Renal cortex interstitium (tissue), 11 donors: ENCODE measurements around the gene SFRP4. TPM values are rescaled to one million over a fixed set of nuclear protein-coding genes. Genes with fewer than 3 reads are reported as not detected.

ENCODE experiments used
- DNase-seq, 11 donors: peaks; one replicate each; pipeline ENCODE4 v3.0.0-alpha.2; 2013; ENCODE audit warnings: low read depth in 9 of 11, low spot score in 4 of 11; ENCODE audit errors: extremely low read depth in 1 of 11
- polyA plus RNA-seq, 3 donors: library from polyadenylated mRNA; unstranded; fragments of 120-200 nt; gene quantifications; one replicate each; pipeline ENCODE4 v1.2.1, GENCODE V29; 2013; ENCODE audit not compliant: insufficient read length in 3 of 3

SFRP4 gene
- polyA plus RNA-seq, 3 donors: 2.2 to 3.4 (median 2.9) TPM

DNA sequence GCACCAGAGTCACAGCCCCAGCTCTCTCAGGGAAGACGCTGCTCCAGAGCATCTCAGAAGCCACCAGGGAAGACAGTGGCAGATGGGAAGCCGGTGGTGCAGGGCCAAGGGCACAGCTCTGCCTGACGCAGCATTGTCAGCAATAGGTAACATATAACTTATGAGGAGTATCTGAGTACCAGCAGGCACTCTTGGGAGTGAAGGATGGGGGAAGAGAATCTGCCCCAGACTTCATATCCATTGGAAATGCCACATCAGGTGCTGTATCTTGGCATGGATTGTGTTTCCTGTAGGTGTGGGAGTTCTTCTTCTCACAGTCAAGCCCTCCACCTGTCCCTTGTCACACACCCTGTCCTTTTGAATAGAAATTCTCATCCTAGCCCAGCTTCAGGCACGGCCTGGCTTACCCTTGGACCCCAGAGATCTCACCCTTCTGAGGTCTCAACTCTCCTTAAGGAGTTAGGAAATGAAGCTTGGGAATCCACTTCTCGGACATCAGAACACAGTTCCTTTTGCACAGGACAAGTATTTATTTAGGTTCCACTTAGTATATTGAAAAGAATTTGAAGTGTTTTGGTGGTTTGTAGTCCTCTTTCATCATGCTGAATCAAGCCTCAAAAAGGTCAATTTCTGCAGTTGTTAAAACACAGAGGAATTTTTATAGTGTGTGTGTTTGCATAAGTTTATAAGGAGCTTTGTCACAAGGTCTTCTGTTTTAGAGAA, 13.8 kb upstream of the SFRP4 start:
- DNase-seq: no peak

DNA sequence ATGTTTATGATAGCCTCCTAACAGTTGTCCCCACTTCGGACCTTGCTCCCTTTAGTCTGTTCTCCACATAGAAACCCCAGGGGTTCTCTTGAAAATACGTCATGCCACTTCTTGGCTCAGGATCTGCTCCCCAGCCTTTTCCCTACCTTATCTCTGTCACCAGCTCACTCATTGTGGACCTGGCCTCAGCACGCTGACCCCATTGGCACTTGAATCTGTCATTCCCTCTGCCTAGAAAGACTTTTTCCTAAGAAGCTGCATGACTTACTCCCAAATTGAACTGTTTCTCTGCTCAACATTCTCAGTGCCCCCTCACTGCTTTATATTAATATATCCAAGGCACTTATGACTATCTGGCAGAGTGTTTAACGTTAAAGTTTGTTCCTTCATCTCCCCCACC, 12.3 kb upstream of the SFRP4 start:
- DNase-seq: no peak

- no peak for DNase-seq
Observed at GRCh38 chr7:37927773-37928444, 11.3 kb upstream of the SFRP4 start.

GRCh38 chr7:37925620-37926019, 9.0 kb upstream of the SFRP4 start:
- DNase-seq: no peak

GRCh38 chr7:37924491-37925041, 7.9 kb upstream of the SFRP4 start:
- no peak for DNase-seq

GRCh38 chr7:37923996-37924395, 7.4 kb upstream of the SFRP4 start:
- DNase-seq: no peak

GRCh38 chr7:37921876-37922275, 5.3 kb upstream of the SFRP4 start:
- no peak for DNase-seq

- DNase-seq: peak in 2 of 11 donors; percentile 32 to 41
Observed at GRCh38 chr7:37920849-37921805, 4.5 kb upstream of the SFRP4 start.

GRCh38 chr7:37920305-37920848, 3.8 kb upstream of the SFRP4 start, which contains the start of gene EPDR1:
TSS of gene EPDR1 (plus strand) at chr7:37920640. CDS start at chr7:37920940, 300 bp downstream.
- peak in 5 of 11 donors; percentile 46 to 66 (median 59) for DNase-seq

DNA sequence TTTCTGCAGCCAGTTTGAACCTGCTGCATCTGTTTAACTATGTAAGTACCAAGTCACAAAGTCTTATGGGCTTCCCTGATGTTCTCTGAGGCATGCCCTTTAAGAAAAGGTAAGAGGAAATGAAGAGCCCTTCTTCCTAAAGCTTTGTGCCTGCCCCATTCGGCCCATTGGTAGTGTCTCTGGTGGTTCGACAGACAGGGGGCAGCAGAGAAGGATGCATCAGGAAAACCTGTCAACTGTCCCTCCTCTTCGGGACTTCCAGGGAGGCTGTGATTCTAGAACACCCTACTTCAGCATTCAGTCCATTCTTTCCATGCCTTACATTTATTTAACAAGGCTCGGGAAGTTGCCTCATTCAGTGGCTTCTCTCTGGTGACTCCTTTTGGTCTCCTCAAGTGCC, 1.9 kb upstream of the SFRP4 start:
- DNase-seq: no peak

DNA sequence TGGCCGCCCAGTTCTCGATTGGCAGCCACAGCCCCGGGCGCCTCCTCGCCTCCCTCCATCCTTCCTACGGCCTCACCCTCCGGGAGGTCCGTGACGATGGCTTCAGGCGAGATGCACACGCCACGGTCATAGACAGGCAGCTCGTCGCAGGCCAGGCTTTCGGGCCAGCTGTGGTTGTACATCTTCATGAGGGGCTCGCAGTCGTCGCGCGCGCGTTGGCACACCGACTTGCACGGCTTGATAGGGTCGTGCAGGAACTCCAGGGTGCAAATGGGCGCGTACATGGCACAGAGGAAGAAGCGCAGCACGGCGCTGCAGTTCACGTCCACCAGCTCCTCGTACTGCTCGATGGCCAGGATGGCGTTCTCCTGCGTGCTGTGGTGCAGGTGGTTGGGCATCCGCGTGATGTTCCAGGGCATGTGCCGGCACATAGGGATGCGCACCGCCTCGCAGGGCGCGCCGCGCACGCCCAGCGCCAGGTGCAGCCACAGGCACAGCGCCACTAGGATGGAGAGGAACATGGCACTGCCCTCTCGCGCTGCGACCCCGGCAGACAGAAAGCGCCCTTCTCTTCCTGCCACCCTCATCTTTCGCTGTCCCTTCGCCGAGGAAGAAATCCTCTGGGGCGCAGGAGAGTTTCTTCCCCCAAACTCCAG, 472 bp downstream of the SFRP4 start:
- no peak for DNase-seq

DNA sequence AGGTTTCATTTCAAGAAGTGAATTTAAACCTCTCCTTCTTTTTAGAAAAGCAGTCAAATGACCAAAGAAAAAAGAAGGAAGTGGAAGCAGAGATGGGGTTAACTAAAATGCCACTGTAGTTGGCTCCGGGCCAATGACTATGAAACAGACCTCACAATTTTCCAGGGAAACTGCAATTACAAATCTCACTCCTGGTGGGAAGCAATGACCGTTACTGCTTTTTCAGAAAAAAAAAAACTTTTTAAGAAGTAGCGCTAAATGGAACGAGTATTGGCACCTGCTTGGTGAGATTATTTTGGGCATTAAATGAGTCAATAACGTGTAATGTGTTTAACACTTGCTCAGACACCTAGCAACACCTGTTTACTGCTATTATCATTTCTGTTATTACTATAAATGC, 1.2 kb downstream of the SFRP4 start:
- no peak for DNase-seq

- DNase-seq: no peak
Observed at GRCh38 chr7:37912756-37913155, 3.9 kb downstream of the SFRP4 start.

- DNase-seq: no peak
Observed at GRCh38 chr7:37908221-37908788, 8.3 kb downstream of the SFRP4 start.

DNA sequence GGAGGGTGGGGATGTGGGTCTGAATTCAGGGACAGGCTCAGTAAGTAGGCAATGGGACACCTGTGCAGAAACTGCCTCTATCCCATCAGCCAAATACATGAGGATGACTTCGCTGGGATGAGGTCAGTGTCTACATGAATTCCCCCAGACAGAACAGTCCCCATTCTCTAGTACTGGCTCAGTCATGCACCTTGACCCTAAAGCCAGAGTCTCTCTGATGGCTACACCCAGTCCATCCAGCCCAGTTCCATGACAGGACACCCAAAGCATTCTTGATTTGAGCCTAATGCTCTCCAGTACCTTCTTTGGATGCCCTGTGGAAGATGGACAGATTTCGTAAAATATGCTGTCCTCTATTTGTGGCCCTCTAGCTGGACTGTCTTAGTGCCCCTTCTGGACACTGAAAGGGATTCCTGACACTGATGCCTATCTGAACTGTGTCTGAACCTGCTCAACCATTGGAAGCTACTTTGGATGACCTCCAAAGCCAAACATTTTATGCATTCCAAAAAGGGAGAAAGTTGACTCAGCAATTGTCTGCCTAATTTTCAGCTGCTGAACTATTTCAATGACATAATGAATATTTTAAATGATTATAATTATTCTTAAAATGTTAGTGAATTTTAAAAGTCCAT, 14.6 kb downstream of the SFRP4 start:
- no peak for DNase-seq

- peak in 1 of 11 donors; percentile 28 for DNase-seq
Observed at GRCh38 chr7:37901236-37901827, 15.3 kb downstream of the SFRP4 start.

GRCh38 chr7:37899712-37900247, 16.8 kb downstream of the SFRP4 start:
- peak in 1 of 11 donors; percentile 54 for DNase-seq
